ENCODE results near the gene GRWD1.

GRWD1 gene

DNA sequence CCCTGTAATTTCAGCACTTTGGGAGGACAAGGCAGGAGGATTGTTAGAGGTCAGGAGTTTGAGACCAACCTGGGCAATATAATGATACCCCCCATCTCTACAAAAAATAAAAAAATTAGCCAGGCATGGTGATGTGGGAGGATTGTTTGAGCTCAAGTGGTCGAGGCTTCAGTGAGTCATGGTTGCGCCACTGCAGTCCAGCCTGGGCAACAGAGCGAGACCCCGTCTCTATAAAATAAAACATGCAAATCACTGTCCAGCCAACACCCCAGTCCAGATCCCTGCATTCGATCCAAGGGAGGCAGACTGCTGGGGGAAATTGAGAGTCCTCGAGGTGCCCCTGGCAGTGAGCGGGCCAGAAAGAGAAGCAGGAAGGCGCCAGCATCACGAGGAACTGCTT, 30.4 kb downstream of the GRWD1 start:
- H3K27ac ChIP-seq, result no peak overlapping the region
- TF ChIP-seq, protein P1, sequence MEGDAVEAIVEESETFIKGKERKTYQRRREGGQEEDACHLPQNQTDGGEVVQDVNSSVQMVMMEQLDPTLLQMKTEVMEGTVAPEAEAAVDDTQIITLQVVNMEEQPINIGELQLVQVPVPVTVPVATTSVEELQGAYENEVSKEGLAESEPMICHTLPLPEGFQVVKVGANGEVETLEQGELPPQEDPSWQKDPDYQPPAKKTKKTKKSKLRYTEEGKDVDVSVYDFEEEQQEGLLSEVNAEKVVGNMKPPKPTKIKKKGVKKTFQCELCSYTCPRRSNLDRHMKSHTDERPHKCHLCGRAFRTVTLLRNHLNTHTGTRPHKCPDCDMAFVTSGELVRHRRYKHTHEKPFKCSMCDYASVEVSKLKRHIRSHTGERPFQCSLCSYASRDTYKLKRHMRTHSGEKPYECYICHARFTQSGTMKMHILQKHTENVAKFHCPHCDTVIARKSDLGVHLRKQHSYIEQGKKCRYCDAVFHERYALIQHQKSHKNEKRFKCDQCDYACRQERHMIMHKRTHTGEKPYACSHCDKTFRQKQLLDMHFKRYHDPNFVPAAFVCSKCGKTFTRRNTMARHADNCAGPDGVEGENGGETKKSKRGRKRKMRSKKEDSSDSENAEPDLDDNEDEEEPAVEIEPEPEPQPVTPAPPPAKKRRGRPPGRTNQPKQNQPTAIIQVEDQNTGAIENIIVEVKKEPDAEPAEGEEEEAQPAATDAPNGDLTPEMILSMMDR (conservative IDR thresholded peaks at IDR 0.05), result no peak
- no peak for TF ChIP-seq ZFX (IDR thresholded peaks at IDR 0.05)

DNA sequence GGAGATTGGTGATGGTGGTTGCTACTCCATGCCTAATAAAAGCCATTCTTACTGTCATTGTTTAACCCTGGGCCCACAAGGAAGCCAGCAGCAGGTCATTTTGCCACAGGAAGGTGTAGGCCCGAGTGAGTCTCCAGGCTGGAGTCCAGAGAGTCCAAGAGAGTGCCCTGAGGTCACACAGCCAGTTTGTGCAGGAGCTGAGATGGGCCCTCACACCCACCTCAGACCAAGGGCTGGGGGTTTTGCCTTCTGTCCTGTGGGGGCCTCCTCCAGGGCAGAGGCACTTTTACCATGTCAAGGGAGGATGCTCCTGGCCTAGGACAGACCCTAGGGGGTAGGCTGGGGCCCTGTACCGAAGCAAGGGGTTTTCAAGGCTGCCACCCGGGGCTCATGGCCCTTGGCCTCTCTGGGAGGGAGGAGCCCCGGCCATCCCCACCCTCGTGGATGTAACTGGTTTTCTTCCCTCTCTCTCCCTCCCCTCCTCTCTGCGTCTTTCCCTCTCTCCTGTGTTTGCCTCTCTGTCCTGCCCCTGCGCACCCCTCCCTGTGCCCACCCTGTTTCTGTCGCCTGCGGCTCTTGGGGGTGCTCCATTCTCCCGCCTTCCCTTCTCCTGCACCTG, 31.4 kb downstream of the GRWD1 start:
- TF ChIP-seq, protein P1 (conservative IDR thresholded peaks at IDR 0.05), result no peak
- TF ChIP-seq ZFX (IDR thresholded peaks at IDR 0.05), result no peak
- no peak overlapping the region for H3K27ac ChIP-seq

GRCh38 chr19:48477698-48478338, 32.0 kb downstream of the GRWD1 start:
- no peak for TF ChIP-seq ZFX (IDR thresholded peaks at IDR 0.05)
- TF ChIP-seq, protein P1 (conservative IDR thresholded peaks at IDR 0.05), result no peak

GRCh38 chr19:48478339-48479256, 32.8 kb downstream of the GRWD1 start:
- TF ChIP-seq, protein P1 (conservative IDR thresholded peaks at IDR 0.05), result no peak
- TF ChIP-seq ZFX (IDR thresholded peaks at IDR 0.05), result no peak

More at GRCh38 chr19:48477698-48478338, 32.0 kb downstream of the GRWD1 start:
- H3K27ac ChIP-seq, result no peak overlapping the region

GRCh38 chr19:48479686-48480085, 33.9 kb downstream of the GRWD1 start:
- no peak for TF ChIP-seq ZFX (IDR thresholded peaks at IDR 0.05)
- no peak overlapping the region for H3K27ac ChIP-seq

More at GRCh38 chr19:48478339-48479256, 32.8 kb downstream of the GRWD1 start:
- H3K27ac ChIP-seq, result no peak overlapping the region

- TF ChIP-seq, protein P1 (conservative IDR thresholded peaks at IDR 0.05), result no peak
- no peak for TF ChIP-seq ZFX (IDR thresholded peaks at IDR 0.05)
These were observed 34.4 kb downstream of the GRWD1 start for GRCh38 chr19:48480183-48480557.

GRCh38 chr19:48480558-48481500, 35.0 kb downstream of the GRWD1 start:
- no peak for TF ChIP-seq ZFX (IDR thresholded peaks at IDR 0.05)
- TF ChIP-seq, protein P1 (conservative IDR thresholded peaks at IDR 0.05), result no peak
- H3K27ac ChIP-seq, result peak overlapping the region; percentile 66

More at GRCh38 chr19:48480183-48480557, 34.4 kb downstream of the GRWD1 start:
- no peak overlapping the region for H3K27ac ChIP-seq
